Measurements from ENCODE around the gene PAX5.

- no peak for TF ChIP-seq CTCF (IDR thresholded peaks at IDR 0.05; ENCODE audit: low read length)
- no peak for TF ChIP-seq EZH2 (optimal IDR thresholded peaks at IDR 0.05; ENCODE audit: low read depth, low read length)
- TF ChIP-seq EZH2phosphoT487 (IDR thresholded peaks at IDR 0.05; ENCODE audit: low read length) = no peak
Observed at GRCh38 chr9:36813154-36813553, 220.9 kb downstream of the PAX5 start.
